Measurements from ENCODE around the gene DCK. TPM values are rescaled to one million over a fixed set of nuclear protein-coding genes. Genes with fewer than 3 reads are reported as not detected.
A peak's percentile ranks its signal among the peaks of the same experiment; 100 is the strongest.

DCK gene
- total RNA-seq, 4 donors from 2014 or later: 10.9 to 15.2 (median 14.6) TPM

GRCh38 chr4:70991596-70991995 lies 1.9 kb upstream of the DCK start:
- TF ChIP-seq CTCF (IDR thresholded peaks at IDR 0.05) (no peak), POLR2A (IDR thresholded peaks at IDR 0.05) (no peak)
- Histone ChIP-seq H3K27me3 (no peaks in the 10 kb centered on the region), H3K27ac (no peak overlapping the region), H3K36me3 (no peaks in the 10 kb centered on the region), H3K9me3 (no peaks in the 10 kb centered on the region), H3K4me1 (peaks cover 7 to 13% of the 10 kb centered on the region in 2 donors), H3K4me3 (replicated peaks in 1 of 3) (no peak overlapping the region)
- intact Hi-C loops (cut with DNase I): loop anchor here (10.0 kb wide), 2 partner anchors 157 to 307 kb away; partner anchors contain the start of genes GRSF1 and UTP3
- 77 to 80% methylated on average over 2 of the region's 2 CpGs for WGBS, 2 donors
- no peak for DNase-seq

DNA sequence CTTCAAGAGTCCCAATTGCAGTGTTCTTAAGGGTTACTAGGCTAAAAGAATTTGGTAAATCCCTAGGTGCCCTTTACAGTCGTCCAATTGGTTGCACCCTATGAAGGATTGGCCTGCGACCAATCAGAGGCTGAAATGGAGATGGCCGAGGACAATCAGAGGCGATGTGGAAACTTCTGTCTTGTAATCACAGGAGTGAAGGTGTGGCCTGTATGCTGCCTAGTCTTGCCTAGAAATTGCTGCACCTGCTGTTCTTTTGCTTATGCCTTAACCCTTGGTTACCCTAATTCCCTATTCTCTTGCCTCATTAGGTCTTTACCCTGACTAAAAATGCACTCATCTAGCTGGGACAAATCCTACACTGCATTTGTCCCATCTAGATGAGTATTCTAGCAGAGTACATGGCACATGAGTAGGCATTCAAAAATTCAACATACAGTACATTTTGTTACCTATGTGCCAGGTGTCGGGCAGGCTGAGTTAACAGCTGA lies 1.0 kb upstream of the DCK start:
- Histone ChIP-seq H3K4me3 (replicated peaks in 1 of 3) (peak overlapping the region in 2 of 3 donors; percentile 20 to 59), H3K27ac (peak overlapping the region; percentile 80 to 91 (median 82)), H3K27me3 (no peaks in the 10 kb centered on the region), H3K36me3 (no peaks in the 10 kb centered on the region), H3K4me1 (peaks cover 7 to 13% of the 10 kb centered on the region in 2 donors), H3K9me3 (no peaks in the 10 kb centered on the region)
- DNase-seq: peak; percentile 84 to 88
- WGBS, 2 donors: 51 to 64% methylated on average over 5 of the region's 5 CpGs
- intact Hi-C loops (cut with DNase I): loop anchor here (10.0 kb wide), 2 partner anchors 158 to 308 kb away; partner anchors contain the start of genes GRSF1 and UTP3
- no peak for TF ChIP-seq CTCF (IDR thresholded peaks at IDR 0.05)
- no peak for TF ChIP-seq POLR2A (IDR thresholded peaks at IDR 0.05)

GRCh38 chr4:70994069-70994366 lies 569 bp downstream of the DCK start:
- Histone ChIP-seq H3K9me3 (no peaks in the 10 kb centered on the region), H3K27me3 (no peaks in the 10 kb centered on the region), H3K36me3 (no peaks in the 10 kb centered on the region), H3K4me1 (peaks cover 7 to 13% of the 10 kb centered on the region in 2 donors), H3K4me3 (replicated peaks in 1 of 3) (peak overlapping the region; percentile 59 to 86 (median 76)), H3K27ac (peak overlapping the region in 2 of 3 donors; percentile 82 to 91)
- intact Hi-C loops (cut with DNase I): loop anchor here (10.0 kb wide), 2 partner anchors 159 to 309 kb away; partner anchors contain the start of genes GRSF1 and UTP3
- WGBS, 2 donors: 3% methylated on average over 11 of the region's 11 CpGs
- no peak for TF ChIP-seq POLR2A (IDR thresholded peaks at IDR 0.05)
- TF ChIP-seq CTCF (IDR thresholded peaks at IDR 0.05): no peak
- DNase-seq: no peak

DNA sequence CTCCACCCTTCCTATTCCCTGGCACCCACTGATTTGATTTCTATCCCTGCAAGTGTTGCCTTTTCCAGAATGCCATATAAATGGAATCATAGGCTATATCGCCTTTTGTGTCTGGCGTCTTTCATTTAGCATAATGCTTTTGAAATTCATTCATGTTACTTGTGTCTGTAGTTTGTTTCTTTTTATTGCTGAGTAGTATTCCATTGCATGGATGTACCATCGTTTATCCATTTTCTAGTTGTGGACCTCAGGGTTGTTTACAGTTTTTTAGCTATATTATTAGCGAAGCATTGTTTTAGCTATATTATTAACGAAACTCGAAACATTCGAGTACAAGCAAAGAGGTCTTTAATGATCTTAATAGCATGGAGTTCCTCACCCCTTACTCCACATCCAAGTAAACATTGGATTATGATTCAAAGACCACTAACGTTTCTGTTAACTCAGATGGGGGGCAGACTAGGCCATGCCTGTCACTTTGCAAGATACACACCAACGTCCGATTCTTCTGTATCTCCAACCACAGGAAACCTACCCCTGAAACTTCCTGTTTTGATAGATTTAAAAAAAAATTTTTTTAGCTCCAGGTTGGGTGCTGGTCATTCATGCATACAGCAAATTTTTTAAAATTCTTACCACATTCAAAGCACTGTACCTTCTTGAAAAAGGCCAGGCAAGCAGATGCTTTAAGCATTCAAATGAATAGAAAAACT lies 1.1 kb downstream of the DCK start:
- peaks cover 7 to 13% of the 10 kb centered on the region in 2 donors for H3K4me1 ChIP-seq
- H3K4me3 ChIP-seq (replicated peaks in 1 of 3): peak overlapping the region in 2 of 3 donors; percentile 59 to 86
- no peaks in the 10 kb centered on the region for H3K9me3 ChIP-seq
- H3K36me3 ChIP-seq: no peaks in the 10 kb centered on the region
- 78 to 80% methylated on average over 10 of the region's 10 CpGs for WGBS, 2 donors
- TF ChIP-seq CTCF (IDR thresholded peaks at IDR 0.05) (no peak), POLR2A (IDR thresholded peaks at IDR 0.05) (no peak)
- intact Hi-C loops (cut with DNase I): loop anchor here (10.0 kb wide), 2 partner anchors 160 to 310 kb away; partner anchors contain the start of genes GRSF1 and UTP3
- no peak for DNase-seq
- peak overlapping the region in 1 of 3 donors; percentile 91 for H3K27ac ChIP-seq
- no peaks in the 10 kb centered on the region for H3K27me3 ChIP-seq

DNA sequence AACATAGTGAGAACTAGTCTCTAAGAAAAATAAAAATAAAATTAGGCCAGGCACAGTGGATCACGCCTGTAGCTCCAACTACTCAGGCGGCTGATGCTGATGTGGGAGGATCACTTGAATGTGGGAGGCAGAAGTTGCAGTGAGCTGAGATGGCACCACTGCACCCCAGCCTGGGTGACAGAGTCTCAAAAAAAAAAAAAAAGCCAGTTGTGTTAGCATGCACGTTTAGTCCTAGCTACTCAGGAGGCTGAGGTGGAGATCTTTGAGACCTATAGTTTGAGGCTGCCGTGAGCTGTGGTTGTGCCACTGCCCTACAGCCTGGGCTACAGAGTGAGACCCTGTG lies 2.5 kb downstream of the DCK start:
- intact Hi-C loops (cut with DNase I): loop anchor here (10.0 kb wide), 2 partner anchors 161 to 311 kb away; partner anchors contain the start of genes GRSF1 and UTP3
- TF ChIP-seq CTCF (IDR thresholded peaks at IDR 0.05): no peak
- no peak for TF ChIP-seq POLR2A (IDR thresholded peaks at IDR 0.05)
- no peaks in the 10 kb centered on the region for H3K27me3 ChIP-seq
- no peak overlapping the region for H3K4me3 ChIP-seq (replicated peaks in 1 of 3)
- no peak for DNase-seq
- no peaks in the 10 kb centered on the region for H3K36me3 ChIP-seq
- WGBS, 2 donors: 68 to 76% methylated on average over 4 of the region's 4 CpGs
- no peak overlapping the region for H3K27ac ChIP-seq
- H3K9me3 ChIP-seq: no peaks in the 10 kb centered on the region
- peaks cover 7 to 13% of the 10 kb centered on the region in 2 donors for H3K4me1 ChIP-seq
